Panc1 (cell line): Measurements from ENCODE around the gene LIPC.

Source experiments
- POLR2AphosphoS5 ChIP-seq: IDR thresholded peaks from 2 replicates; pipeline ENCODE4 v1.6.1; 2012; ENCODE audit warnings: mild to moderate bottlenecking, low read depth, low read length, moderate library complexity
- TCF7L2 ChIP-seq: IDR thresholded peaks from 2 replicates; pipeline ENCODE4 v1.6.1; 2011; ENCODE audit warnings: mild to moderate bottlenecking, low read depth, low read length, inconsistent platforms
- TF ChIP-seq, protein P1 (sequence below): fragments of 450-650 bp; IDR thresholded peaks from 2 replicates; pipeline ENCODE4 v1.5.1; 2017; ENCODE audit warnings: mild to moderate bottlenecking

DNA sequence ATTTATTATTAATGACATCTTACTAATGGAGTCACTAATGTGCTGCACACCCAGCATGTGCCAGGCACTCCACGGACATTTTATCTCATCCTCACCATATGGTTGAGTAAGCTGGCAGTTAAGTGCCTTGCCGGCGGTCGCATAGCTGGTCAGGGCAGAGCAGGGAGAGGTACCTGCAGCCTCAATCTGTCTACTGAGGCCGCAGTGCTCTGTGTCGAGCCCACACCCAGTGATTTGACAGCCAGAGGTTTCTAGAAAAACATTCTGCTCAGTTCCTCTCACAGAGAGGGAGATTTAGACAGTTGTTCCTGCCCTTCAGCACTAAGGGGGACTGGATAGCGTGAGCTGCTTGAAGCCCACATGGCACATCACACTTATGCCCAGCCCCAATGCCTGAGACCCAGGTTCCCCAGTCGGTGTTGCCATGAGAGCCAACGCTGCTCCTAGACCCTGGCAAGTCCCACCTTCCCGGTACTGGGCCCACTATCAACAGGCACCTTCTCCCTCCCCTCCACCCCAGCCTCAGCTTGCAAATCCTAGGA lies 2.6 kb downstream of the LIPC start:
- TF ChIP-seq, protein P1, sequence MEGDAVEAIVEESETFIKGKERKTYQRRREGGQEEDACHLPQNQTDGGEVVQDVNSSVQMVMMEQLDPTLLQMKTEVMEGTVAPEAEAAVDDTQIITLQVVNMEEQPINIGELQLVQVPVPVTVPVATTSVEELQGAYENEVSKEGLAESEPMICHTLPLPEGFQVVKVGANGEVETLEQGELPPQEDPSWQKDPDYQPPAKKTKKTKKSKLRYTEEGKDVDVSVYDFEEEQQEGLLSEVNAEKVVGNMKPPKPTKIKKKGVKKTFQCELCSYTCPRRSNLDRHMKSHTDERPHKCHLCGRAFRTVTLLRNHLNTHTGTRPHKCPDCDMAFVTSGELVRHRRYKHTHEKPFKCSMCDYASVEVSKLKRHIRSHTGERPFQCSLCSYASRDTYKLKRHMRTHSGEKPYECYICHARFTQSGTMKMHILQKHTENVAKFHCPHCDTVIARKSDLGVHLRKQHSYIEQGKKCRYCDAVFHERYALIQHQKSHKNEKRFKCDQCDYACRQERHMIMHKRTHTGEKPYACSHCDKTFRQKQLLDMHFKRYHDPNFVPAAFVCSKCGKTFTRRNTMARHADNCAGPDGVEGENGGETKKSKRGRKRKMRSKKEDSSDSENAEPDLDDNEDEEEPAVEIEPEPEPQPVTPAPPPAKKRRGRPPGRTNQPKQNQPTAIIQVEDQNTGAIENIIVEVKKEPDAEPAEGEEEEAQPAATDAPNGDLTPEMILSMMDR, result no peak
- no peak for TF ChIP-seq POLR2AphosphoS5
- TF ChIP-seq TCF7L2, result no peak
